Breast epithelium (tissue), 3 donors: Measurements from ENCODE around the gene KRT36.

ENCODE experiments used
- POLR2A ChIP-seq: fragments of 450-650 bp; IDR thresholded peaks from one replicate; pipeline ENCODE4 v1.6.1; 2016; ENCODE audit warnings: antibody characterized with exemption, mild to moderate bottlenecking, moderate library complexity
- POLR2AphosphoS5 ChIP-seq, 3 donors: sonication (generic); formaldehyde crosslinking; IDR thresholded peaks; one replicate each; pipeline ENCODE4 v1.6.1; 2017; ENCODE audit warnings: antibody characterized with exemption in 3 of 3

DNA sequence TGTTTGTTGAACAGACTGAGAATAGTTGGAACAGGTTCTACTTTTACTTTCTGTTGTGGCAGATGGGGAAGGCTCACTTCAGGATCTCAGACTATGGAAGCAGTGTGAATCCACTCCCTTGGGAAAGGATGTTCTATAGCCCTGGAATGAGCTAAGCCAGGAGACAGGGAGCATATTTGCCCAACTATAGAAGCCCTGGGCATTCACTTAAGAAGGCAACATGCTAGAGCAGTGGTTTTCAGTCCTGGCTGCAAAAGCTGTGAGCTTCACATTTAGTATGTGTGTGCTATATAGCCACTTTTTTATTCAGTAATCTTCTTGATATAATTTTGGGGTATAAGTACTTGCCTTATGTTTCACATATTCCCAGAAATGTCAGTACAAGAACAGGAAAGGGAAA is 21.4 kb downstream of the KRT36 start:
- TF ChIP-seq POLR2AphosphoS5 (IDR thresholded peaks at IDR 0.05) (no peak), POLR2A (no peak)
